HG02885 (cell line): ENCODE measurements around the gene UNC93B1.

Experiments used
- ATAC-seq: cut with Tn5 transposase; IDR thresholded peaks from one replicate; pipeline ENCODE4 v1.9.1; 2021; ENCODE audit warnings: mild to moderate bottlenecking; ENCODE audit not compliant: unreplicated experiment, poor library complexity

Gene UNC93B1

GRCh38 chr11:68026391-68027105 lies 22.7 kb upstream of the UNC93B1 start:
- no peak for ATAC-seq

GRCh38 chr11:68025047-68025446 lies 21.1 kb upstream of the UNC93B1 start:
- ATAC-seq = no peak

GRCh38 chr11:68024508-68024907 lies 20.6 kb upstream of the UNC93B1 start:
- ATAC-seq = no peak

- no peak for ATAC-seq
Measured at GRCh38 chr11:68022531-68022930, 18.6 kb upstream of the UNC93B1 start.

- no peak for ATAC-seq
Measured at GRCh38 chr11:68021167-68021787, 17.4 kb upstream of the UNC93B1 start.

GRCh38 chr11:68020575-68020974 lies 16.7 kb upstream of the UNC93B1 start:
- ATAC-seq = no peak

GRCh38 chr11:68019486-68019885 lies 15.6 kb upstream of the UNC93B1 start:
- no peak for ATAC-seq

- ATAC-seq = no peak
Measured at GRCh38 chr11:68018730-68019190, 14.9 kb upstream of the UNC93B1 start.

GRCh38 chr11:68017980-68018729 lies 14.3 kb upstream of the UNC93B1 start:
- no peak for ATAC-seq

- ATAC-seq = no peak
Measured at GRCh38 chr11:68016904-68017817, 13.3 kb upstream of the UNC93B1 start.

- no peak for ATAC-seq
Measured at GRCh38 chr11:68016161-68016903, 12.4 kb upstream of the UNC93B1 start.

- no peak for ATAC-seq
Measured at GRCh38 chr11:68015467-68015866, 11.6 kb upstream of the UNC93B1 start.

- ATAC-seq = no peak
Measured at GRCh38 chr11:68014947-68015447, 11.1 kb upstream of the UNC93B1 start.

- no peak for ATAC-seq
Measured at GRCh38 chr11:68014157-68014946, 10.5 kb upstream of the UNC93B1 start.

- ATAC-seq = no peak
Measured at GRCh38 chr11:68013611-68014156, 9.8 kb upstream of the UNC93B1 start.

GRCh38 chr11:68012843-68013610 lies 9.1 kb upstream of the UNC93B1 start:
- no peak for ATAC-seq

- ATAC-seq = no peak
Measured at GRCh38 chr11:68012044-68012842, 8.3 kb upstream of the UNC93B1 start.
